Left ventricle myocardium inferior (tissue), 1 donor: ENCODE measurements around the gene NME7. TPM values are rescaled to one million over a fixed set of nuclear protein-coding genes. Genes with fewer than 3 reads are reported as not detected.
A peak's percentile ranks its signal among the peaks of the same experiment; 100 is the strongest.
"Not testable (repeated sequence)": the region's sequence is repeated elsewhere in the genome, so short reads cannot be mapped to it uniquely, and the experiment has no call there.

ENCODE experiments used
- DNase-seq: peaks from one replicate; pipeline ENCODE4 v3.0.0-alpha.2; 2020
- H3K27ac ChIP-seq: fragments of 200-600 bp; replicated peaks from 2 replicates; pipeline ENCODE4 v1.8.0; 2021
- H3K27me3 ChIP-seq: fragments of 200-600 bp; 2 replicates; pipeline ENCODE4 v1.8.0; 2021; ENCODE audit warnings: low read depth
- H3K36me3 ChIP-seq: fragments of 200-600 bp; 2 replicates; pipeline ENCODE4 v1.8.0; 2021
- H3K4me1 ChIP-seq: fragments of 200-600 bp; 2 replicates; pipeline ENCODE4 v1.8.0; 2021
- H3K4me3 ChIP-seq: fragments of 200-600 bp; 2 replicates; pipeline ENCODE4 v1.8.0; 2021; ENCODE audit warnings: mild to moderate bottlenecking, moderate library complexity
- H3K9me3 ChIP-seq: fragments of 200-600 bp; replicated peaks from 2 replicates; pipeline ENCODE4 v1.8.0; 2021
- CTCF ChIP-seq: fragments of 200-600 bp; IDR thresholded peaks from 2 replicates; pipeline ENCODE4 v1.8.0; 2021; ENCODE audit warnings: antibody characterized with exemption, mild to moderate bottlenecking, borderline replicate concordance
- intact Hi-C: fragments of 100-400 bp; cut with micrococcal nuclease; formaldehyde crosslinking; loops from one replicate; pipeline ENCODE4 v1.11.0; 2022
- total RNA-seq: library from RNA; stranded (reverse); fragmentation: NEBNext Ultra II Directional; extraction: Animal tissue kit (Norgen Biotek cat#: 25700); gene quantifications from one replicate; pipeline ENCODE4 v1.2.1, GENCODE V29; 2021
- donor health status: DM: no; HTN: yes; CAD: no; lungs with severe emphysema.

The NME7 gene
- total RNA-seq, 1 donor from 2014 or later, result 13.1 TPM

- no peak for DNase-seq
- TF ChIP-seq CTCF, result no peak
- Histone ChIP-seq H3K36me3 (peaks cover 58% of the 10 kb centered on the region), H3K4me1 (peaks cover 78% of the 10 kb centered on the region), H3K27me3 (no peaks in the 10 kb centered on the region), H3K4me3 (no peak overlapping the region), H3K9me3 (no peaks in the 10 kb centered on the region), H3K27ac (no peak overlapping the region)
- intact Hi-C loops, result loop anchor here (10.0 kb wide), 1 partner anchor 522 kb away; no protein-coding TSS in a partner anchor
Observed at GRCh38 chr1:169126335-169126734, 241.3 kb downstream of the NME7 start.

- DNase-seq, H3K4me3 ChIP-seq, H3K9me3 ChIP-seq, H3K27ac ChIP-seq, H3K27me3 ChIP-seq: not testable (repeated sequence)
- intact Hi-C loops, result loop anchor here (10.0 kb wide), 1 partner anchor 521 kb away; no protein-coding TSS in a partner anchor
- Histone ChIP-seq H3K36me3 (peaks cover 51% of the 10 kb centered on the region), H3K4me1 (peaks cover 77% of the 10 kb centered on the region)
Observed at GRCh38 chr1:169125597-169125996, 242.0 kb downstream of the NME7 start.

GRCh38 chr1:169124459-169124858 is 243.1 kb downstream of the NME7 start:
- intact Hi-C loops, result loop anchor here (10.0 kb wide), 1 partner anchor 520 kb away; no protein-coding TSS in a partner anchor
- H3K4me3 ChIP-seq, result no peak overlapping the region
- no peaks in the 10 kb centered on the region for H3K9me3 ChIP-seq
- H3K27me3 ChIP-seq, result no peaks in the 10 kb centered on the region
- no peak for TF ChIP-seq CTCF
- DNase-seq, result no peak
- H3K4me1 ChIP-seq, result peaks cover 77% of the 10 kb centered on the region
- H3K27ac ChIP-seq, result no peak overlapping the region
- H3K36me3 ChIP-seq, result peaks cover 41% of the 10 kb centered on the region

- intact Hi-C loops, result loop anchor here (10.0 kb wide), 1 partner anchor 518 kb away; no protein-coding TSS in a partner anchor
- Histone ChIP-seq H3K36me3 (peaks cover 38% of the 10 kb centered on the region), H3K4me3 (no peak overlapping the region), H3K9me3 (no peaks in the 10 kb centered on the region), H3K27ac (no peak overlapping the region), H3K4me1 (peaks cover 77% of the 10 kb centered on the region), H3K27me3 (no peaks in the 10 kb centered on the region)
- no peak for TF ChIP-seq CTCF
- DNase-seq, result no peak
Observed at GRCh38 chr1:169122976-169123375, 244.6 kb downstream of the NME7 start.

- intact Hi-C loops, result loop anchor here (10.0 kb wide), 1 partner anchor 517 kb away; no protein-coding TSS in a partner anchor
- Histone ChIP-seq H3K4me1 (peaks cover 77% of the 10 kb centered on the region), H3K36me3 (peaks cover 22% of the 10 kb centered on the region)
Observed at GRCh38 chr1:169121146-169121923, 246.3 kb downstream of the NME7 start.

More at GRCh38 chr1:169121146-169121923, 246.3 kb downstream of the NME7 start:
- no peak for DNase-seq
- no peak for TF ChIP-seq CTCF
- H3K27ac ChIP-seq, result peak overlapping the region; percentile 60
- H3K4me3 ChIP-seq, result no peak overlapping the region
- H3K27me3 ChIP-seq, result no peaks in the 10 kb centered on the region
- no peaks in the 10 kb centered on the region for H3K9me3 ChIP-seq
